Activated B cell treated with CpG ODN at 0.5 μM for 24 hours (primary cell): ENCODE measurements around the gene INTS1. TPM values are rescaled to one million over a fixed set of nuclear protein-coding genes. Genes with fewer than 3 reads are reported as not detected.
A peak's percentile ranks its signal among the peaks of the same experiment; 100 is the strongest.

Experiments
- ATAC-seq: fragments of 200-7000 bp; cut with Tn5 transposase; one replicate; pipeline ENCODE4 v1.10.0; 2021; ENCODE audit warnings: low read depth, mild to moderate bottlenecking, moderate library complexity
- CTCF ChIA-PET: fragments of 350-600 bp; sonication (Branson Sonifier 250); formaldehyde crosslinking; loops from one replicate; lab custom pipeline; 2021; ENCODE audit warnings: antibody characterized with exemption; lab: Charles Lee
- POLR2A ChIA-PET: fragments of 350-600 bp; sonication (Branson Sonifier 250); formaldehyde crosslinking; loops from one replicate; lab custom pipeline; 2021; ENCODE audit warnings: antibody characterized with exemption; lab: Charles Lee
- DNase-seq: peaks from one replicate; pipeline ENCODE4 v3.0.0; 2022
- H3K27ac Mint-ChIP-seq: one replicate; pipeline ENCODE4 v1.8.0; 2020; ENCODE audit warnings: mixed read lengths
- H3K27me3 Mint-ChIP-seq: one replicate; pipeline ENCODE4 v1.8.0; 2021; ENCODE audit warnings: mixed read lengths
- H3K36me3 Mint-ChIP-seq: one replicate; pipeline ENCODE4 v1.8.0; 2021; ENCODE audit warnings: low read depth, mixed read lengths
- H3K4me1 Mint-ChIP-seq: one replicate; pipeline ENCODE4 v1.8.0; 2021; ENCODE audit warnings: mixed read lengths
- H3K4me3 Mint-ChIP-seq: one replicate; pipeline ENCODE4 v1.8.0; 2020; ENCODE audit warnings: mild to moderate bottlenecking, mixed read lengths
- H3K9me3 Mint-ChIP-seq: one replicate; pipeline ENCODE4 v1.8.0; 2020; ENCODE audit warnings: mixed read lengths
- intact Hi-C: fragments of 100-400 bp; cut with micrococcal nuclease; formaldehyde crosslinking; loops from one replicate; pipeline ENCODE4 v1.15.1; 2024
- total RNA-seq: library from RNA; stranded (reverse); gene quantifications from 2 replicates; pipeline ENCODE4 v1.2.3, GENCODE V29; 2022
- TF ChIP-seq, protein P1 (sequence below): fragments of 200-600 bp; IDR thresholded peaks from one replicate; pipeline ENCODE4 v1.8.0; 2022; ENCODE audit warnings: antibody characterized with exemption, mild to moderate bottlenecking

The INTS1 gene
- total RNA-seq, 1 donor from 2014 or later: 110 TPM

DNA sequence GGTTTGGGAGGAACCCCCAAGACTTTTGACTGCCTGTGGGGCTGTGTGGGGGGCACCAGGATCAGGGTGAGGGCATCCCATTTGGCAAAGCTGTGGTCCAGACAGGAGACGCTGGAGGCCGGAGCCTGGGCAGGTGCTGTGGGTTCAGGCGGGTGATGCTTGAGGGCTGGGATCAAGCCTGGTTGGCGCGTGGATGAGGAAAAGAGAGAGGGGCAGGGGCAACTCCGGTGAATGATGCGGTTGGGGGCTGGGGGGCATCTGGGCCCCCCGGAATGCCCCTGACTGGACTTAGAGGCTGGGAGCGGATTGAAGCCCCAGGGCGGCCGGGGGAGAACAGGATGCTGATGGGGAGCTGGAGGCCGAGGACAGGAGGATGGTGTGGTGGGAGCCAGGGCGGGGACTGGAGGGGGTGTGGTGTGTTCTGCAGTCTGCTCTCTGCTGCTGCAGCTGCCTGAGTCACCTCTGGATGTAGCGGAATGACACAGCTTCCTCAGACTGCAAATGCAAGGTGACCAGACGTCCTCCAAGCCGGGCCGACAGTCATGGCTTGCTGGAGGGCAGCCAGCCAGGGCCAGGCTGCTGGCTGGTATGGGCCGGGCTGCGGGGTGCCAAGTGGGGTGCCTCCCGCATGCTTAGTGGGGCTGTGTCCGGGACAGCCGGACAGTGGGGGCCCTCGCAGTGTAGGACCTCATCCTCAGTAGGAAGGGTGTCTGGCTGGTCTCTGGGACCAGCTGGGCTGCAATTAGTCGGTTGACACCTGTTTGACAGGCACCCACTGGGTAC, 29.5 kb upstream of the INTS1 start:
- ATAC-seq (peak; percentile 41), DNase-seq (no peak)
- Mint-ChIP-seq H3K9me3 (no peaks in the 10 kb centered on the region), H3K36me3 (peaks cover 20% of the 10 kb centered on the region), H3K27me3 (no peaks in the 10 kb centered on the region), H3K4me3 (peak overlapping the region; percentile 87), H3K27ac (peak overlapping the region; percentile 87), H3K4me1 (peaks cover 34% of the 10 kb centered on the region)
- ChIA-PET CTCF (no interaction called here), POLR2A (interaction anchor here (0.6 to 3.3 kb wide), 6 partner anchors 21 to 717 kb away, joined by 3 to 31 read pairs (median 4); partner anchors contain the start of genes INTS1, MRM2 and NUDT1)
- intact Hi-C loops: loop anchor here (2.0 to 10.0 kb wide), 2 partner anchors 75 to 299 kb away; partner anchors contain the start of genes MICALL2 and UNCX
- TF ChIP-seq, protein P1, sequence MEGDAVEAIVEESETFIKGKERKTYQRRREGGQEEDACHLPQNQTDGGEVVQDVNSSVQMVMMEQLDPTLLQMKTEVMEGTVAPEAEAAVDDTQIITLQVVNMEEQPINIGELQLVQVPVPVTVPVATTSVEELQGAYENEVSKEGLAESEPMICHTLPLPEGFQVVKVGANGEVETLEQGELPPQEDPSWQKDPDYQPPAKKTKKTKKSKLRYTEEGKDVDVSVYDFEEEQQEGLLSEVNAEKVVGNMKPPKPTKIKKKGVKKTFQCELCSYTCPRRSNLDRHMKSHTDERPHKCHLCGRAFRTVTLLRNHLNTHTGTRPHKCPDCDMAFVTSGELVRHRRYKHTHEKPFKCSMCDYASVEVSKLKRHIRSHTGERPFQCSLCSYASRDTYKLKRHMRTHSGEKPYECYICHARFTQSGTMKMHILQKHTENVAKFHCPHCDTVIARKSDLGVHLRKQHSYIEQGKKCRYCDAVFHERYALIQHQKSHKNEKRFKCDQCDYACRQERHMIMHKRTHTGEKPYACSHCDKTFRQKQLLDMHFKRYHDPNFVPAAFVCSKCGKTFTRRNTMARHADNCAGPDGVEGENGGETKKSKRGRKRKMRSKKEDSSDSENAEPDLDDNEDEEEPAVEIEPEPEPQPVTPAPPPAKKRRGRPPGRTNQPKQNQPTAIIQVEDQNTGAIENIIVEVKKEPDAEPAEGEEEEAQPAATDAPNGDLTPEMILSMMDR: no peak

DNA sequence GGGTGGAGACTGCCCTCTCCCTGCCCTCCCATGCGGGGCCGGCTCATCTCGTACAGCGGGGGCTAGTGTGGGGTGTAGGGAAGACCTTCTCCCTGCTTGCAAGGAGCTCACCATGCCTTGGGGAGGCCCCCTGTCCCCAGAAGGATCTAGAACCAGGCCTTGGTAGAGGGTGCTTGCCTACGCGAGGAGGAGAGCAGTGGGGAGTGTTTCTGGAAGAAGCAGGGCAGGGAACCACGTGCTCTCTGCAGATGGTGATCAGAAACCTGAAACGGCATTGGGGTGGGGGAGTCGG, 29.0 kb upstream of the INTS1 start:
- H3K36me3 Mint-ChIP-seq: peaks cover 18% of the 10 kb centered on the region
- H3K4me1 Mint-ChIP-seq: peaks cover 34% of the 10 kb centered on the region
- peak overlapping the region; percentile 87 for H3K27ac Mint-ChIP-seq
- intact Hi-C loops: loop anchor here (2.0 to 10.0 kb wide), 2 partner anchors 74 to 298 kb away; partner anchors contain the start of genes MICALL2 and UNCX
- DNase-seq (no peak), ATAC-seq (no peak)
- ChIA-PET POLR2A (interaction anchor here (1.3 to 3.3 kb wide), 4 partner anchors 20 to 709 kb away, joined by 4 to 31 read pairs (median 8); partner anchors contain the start of genes INTS1, MRM2 and NUDT1), CTCF (no interaction called here)
- no peaks in the 10 kb centered on the region for H3K9me3 Mint-ChIP-seq
- H3K4me3 Mint-ChIP-seq: peak overlapping the region; percentile 87
- TF ChIP-seq, protein P1: no peak
- H3K27me3 Mint-ChIP-seq: no peaks in the 10 kb centered on the region

DNA sequence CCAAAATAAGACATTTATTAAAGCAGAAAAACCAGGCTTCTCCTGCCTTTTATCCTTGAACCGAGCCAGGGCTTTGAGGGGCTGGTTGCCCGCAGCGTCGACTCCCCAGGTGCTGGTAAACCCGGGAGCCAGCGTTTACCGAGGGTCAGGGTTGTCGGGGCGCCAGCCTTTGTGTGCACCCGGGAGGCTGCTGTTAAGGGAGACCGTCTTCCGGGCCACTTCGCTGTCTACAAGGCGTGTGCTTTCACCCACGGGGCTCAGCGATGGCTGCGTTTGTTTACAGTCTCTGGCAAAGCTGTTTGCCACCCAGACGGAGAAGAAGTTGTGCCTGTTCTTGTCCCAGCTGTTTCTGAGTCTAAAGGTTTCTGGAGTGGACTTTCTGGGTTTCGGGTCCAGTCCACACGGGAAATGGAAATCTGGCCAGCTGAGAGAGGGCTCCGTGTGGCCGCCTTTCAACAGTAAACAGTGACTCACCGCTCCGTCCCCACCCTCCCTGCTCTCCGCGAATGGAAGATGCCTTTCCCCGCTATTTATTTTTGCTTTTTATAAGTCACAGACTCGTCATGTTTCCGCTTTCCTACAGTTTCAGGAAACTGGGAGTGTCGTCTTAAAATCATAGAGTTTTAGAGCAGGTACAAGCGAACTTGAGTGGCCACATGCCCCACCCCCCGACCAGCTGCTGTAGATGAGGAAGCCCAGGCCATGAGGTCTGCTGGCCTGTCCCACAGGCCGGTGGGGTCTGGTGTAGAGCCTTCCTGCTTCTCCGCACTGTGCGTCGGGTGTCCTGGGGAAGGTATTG, 28.5 kb upstream of the INTS1 start:
- peak; percentile 26 for ATAC-seq
- Mint-ChIP-seq H3K27ac (peak overlapping the region; percentile 87), H3K36me3 (peaks cover 16% of the 10 kb centered on the region), H3K4me3 (peak overlapping the region; percentile 87), H3K4me1 (peaks cover 34% of the 10 kb centered on the region), H3K27me3 (no peaks in the 10 kb centered on the region), H3K9me3 (no peaks in the 10 kb centered on the region)
- intact Hi-C loops: loop anchor here (1.0 to 10.0 kb wide), 3 partner anchors 28 to 298 kb away; partner anchors contain the start of genes INTS1, MICALL2 and UNCX
- CTCF ChIA-PET: interaction anchor here (1.1 kb wide), 1 partner anchor 26 kb away, joined by 3 read pairs; no protein-coding TSS in a partner anchor
- DNase-seq: no peak
- TF ChIP-seq, protein P1: no peak
- POLR2A ChIA-PET: interaction anchor here (1.3 to 3.3 kb wide), 5 partner anchors 20 to 709 kb away, joined by 3 to 31 read pairs (median 5); partner anchors contain the start of genes INTS1, MRM2 and NUDT1

DNA sequence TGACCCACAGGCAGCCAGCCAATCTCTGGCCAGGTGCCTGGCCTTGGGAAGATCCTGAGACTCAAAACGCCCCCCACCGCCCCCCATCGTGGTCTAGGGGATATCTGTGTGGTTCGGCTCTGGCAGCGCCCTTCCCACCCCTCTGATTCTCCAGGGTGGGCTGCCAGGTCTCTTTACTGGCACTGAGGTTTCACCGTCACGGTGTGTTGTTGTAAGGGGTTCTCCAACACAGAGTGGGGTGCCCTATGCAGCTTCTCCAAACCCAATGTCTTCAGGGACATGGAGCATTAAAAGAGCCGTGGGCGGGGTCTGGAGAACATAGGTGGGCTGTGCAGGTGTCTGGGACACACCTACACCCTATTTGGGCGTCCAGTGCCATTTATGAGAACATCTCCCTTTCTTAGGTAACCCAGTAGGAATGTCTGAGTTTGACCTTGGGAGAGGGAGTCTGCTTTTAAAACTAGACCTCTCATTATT, 27.8 kb upstream of the INTS1 start:
- TF ChIP-seq, protein P1: no peak
- intact Hi-C loops: loop anchor here (1.0 to 10.0 kb wide), 5 partner anchors 19 to 297 kb away; partner anchors contain the start of genes INTS1, MICALL2, PSMG3 and UNCX
- CTCF ChIA-PET: interaction anchor here (1.1 kb wide), 1 partner anchor 26 kb away, joined by 3 read pairs; no protein-coding TSS in a partner anchor
- ATAC-seq (no peak), DNase-seq (no peak)
- Mint-ChIP-seq H3K27ac (peak overlapping the region; percentile 87), H3K4me1 (peaks cover 34% of the 10 kb centered on the region), H3K36me3 (peaks cover 16% of the 10 kb centered on the region), H3K4me3 (peak overlapping the region; percentile 87), H3K9me3 (no peaks in the 10 kb centered on the region), H3K27me3 (no peaks in the 10 kb centered on the region)
- POLR2A ChIA-PET: interaction anchor here (1.3 to 3.3 kb wide), 5 partner anchors 19 to 710 kb away, joined by 3 to 31 read pairs (median 5); partner anchors contain the start of genes INTS1, MRM2 and NUDT1
